ENCODE data around the gene FAM72C. TPM values are rescaled to one million over a fixed set of nuclear protein-coding genes. Genes with fewer than 3 reads are reported as not detected.
"Not testable (repeated sequence)": the region's sequence is repeated elsewhere in the genome, so short reads cannot be mapped to it uniquely, and the experiment has no call there.

Gene FAM72C
- total RNA-seq, 1 donor from 2014 or later = 0.20 TPM

DNA sequence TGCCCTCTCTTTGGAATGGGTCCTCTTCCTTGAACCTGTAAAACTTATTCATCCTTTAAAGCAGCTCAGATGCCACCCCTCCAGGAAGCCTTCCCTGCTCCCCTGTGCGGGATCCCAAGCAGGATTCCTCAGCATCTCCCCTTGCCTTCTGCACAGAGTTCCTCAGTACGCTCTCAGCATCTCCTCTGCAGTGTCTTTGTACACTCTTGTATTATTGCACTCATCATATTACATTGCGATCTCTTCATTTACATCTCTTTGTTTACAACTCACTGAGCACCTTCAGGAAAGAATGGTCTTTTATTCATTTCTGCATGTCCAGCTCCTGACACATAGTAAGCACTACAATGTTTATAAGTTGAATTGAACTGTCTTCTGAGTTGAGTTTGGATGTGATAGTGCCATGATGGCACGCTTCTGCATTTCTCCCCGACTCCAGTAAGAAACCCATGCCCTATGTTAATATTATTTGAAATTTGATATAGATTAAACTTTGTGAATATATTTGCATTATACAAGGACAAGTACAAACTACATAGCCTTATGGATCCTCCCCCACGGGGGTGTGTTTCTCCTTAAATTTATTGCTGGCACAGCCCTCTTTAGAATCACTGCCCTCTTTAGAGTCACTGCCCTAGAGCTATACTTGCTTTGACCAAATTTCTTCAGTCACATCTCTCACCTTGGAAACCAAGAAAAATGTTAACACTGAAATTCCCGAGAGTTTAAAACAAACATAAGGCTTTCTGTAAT is 13.1 kb upstream of the FAM72C start:
- DNase-seq (ENCODE audit: low read depth in 2 of 2) = not testable (repeated sequence)

DNA sequence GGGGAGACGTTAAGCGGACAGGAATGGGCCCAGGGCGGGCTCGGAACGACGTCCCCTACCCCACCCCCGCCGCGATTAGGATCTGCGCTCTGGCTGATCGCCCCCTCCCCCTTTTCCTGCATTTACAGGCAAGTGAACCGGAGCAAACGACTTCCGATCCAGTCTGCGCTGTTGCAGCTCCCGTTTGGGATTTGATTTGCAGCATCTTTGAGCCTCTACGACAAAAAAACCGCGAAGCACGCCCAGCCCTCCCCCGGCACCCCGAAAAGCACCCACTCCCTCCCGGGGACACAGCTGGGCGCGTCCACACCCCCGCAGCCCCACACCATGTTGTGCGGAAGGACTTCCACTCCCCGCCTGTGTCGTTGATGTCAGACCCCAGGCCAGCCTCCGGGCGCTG is 2.6 kb upstream of the FAM72C start:
- DNase-seq (ENCODE audit: low read depth in 2 of 2) = peak; percentile 14 to 39

DNA sequence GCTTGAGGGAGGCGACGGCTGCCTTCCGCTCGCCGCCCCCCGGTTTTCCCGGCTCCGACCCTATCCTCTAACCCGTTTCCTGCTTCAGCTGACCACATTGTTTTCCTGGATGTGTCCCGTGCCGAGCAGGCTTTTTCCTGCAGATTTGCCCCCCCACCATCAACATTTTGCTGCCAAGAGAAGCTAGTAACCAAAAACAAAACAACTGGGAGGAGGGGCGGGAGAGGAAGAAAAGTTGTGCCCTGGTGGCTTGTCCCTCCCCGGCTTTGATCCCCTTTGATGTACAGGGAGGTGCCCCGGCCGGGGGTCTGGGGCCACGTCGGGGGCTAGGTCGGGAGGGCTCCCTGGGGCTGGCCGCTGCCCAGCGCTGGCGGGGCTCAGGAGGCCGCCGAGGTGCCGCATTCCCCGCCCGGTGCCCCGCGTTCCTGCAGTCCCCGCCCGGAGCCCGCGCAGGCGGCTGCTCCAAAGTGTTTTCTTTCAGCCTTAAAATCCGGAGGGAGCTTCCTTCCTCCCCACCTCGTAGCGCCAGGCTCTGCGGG is 2.2 kb upstream of the FAM72C start:
- not testable (repeated sequence) for DNase-seq (ENCODE audit: low read depth in 2 of 2)

DNA sequence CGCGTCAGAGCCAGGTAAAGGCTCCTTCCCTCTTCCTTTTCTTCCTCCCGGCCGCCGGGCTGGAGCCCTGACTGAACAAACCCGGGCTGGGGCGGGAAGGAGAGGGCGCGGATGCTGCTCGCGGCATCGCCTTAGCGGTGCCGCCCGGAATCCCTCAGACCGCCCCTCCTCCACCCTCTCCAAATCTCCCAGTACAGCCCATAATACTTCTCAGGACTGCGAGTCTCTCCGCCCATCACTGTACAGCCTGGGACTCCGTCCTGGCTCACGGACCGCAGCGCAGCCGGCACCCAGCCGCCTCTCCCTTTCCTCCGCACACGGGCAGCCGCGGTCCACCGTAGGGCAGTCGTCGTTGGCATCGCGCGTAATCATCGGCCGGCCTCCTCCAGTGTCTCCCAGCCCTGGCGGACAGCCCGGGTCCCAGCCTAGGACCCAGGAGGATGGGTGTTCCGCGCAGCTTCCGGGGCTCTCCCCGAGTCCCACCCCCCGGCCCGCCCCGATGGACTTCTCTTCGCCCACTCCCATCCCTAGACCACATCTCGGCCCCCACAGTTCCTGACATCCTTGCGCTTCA is 1.1 kb upstream of the FAM72C start:
- DNase-seq (ENCODE audit: low read depth in 2 of 2) = not testable (repeated sequence)

DNA sequence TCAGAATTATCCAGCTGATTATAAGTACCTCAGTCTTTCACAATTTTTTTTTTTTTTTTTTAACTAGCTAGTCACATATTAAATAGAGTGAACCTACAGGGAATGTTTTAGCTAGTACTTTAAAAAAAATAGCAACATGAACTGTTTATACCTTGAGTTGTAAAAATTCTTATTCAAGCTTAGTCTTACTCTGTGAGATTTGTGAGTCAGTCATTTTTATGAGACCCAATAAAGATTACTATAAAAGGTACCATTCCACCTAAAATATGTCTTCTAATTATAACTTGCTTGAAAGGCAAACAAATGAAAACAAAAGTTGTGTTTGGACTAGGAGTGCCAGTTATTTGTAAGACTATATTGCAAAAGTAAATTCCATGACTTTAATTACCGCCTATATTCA is 5.9 kb downstream of the FAM72C start:
- DNase-seq (ENCODE audit: low read depth in 2 of 2) = not testable (repeated sequence)

DNA sequence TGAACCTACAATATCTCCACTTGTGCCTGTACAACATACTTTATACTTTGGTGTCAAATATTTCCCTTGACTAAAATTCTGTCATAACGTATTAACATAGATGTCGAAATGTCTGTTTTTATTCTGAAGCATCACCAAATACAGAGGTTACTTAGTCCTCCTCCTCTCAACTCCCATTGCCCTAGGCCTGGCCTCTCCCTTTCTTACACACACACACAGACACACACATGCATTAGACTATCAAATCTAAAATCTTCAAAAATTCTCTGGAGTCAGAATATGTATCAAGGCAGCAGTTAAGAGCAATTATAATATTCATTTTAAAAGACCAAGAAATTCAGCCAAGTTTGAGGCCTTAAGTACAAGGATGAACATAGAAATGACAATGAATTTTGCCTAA is 7.5 kb downstream of the FAM72C start:
- DNase-seq (ENCODE audit: low read depth in 2 of 2) = not testable (repeated sequence)

DNA sequence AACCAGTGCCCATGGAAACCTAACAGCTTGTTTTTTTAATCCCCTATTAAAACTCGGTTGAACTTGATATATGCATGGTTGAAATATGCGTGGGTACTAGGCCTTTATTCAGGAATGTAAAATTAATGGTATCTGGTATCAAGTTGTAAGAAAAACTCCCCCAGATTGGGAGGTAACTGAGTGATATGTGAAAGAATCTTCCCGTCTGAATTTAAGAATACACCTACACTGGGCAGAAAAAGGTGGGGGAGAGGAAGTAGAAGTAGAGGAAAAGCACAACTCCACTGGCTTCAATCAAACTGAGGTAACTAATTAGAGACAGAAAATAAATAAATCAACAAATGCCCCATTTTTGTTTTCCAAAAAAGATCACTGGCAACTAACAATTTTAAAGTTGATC is 15.9 kb downstream of the FAM72C start:
- not testable (repeated sequence) for DNase-seq (ENCODE audit: low read depth in 2 of 2)

DNA sequence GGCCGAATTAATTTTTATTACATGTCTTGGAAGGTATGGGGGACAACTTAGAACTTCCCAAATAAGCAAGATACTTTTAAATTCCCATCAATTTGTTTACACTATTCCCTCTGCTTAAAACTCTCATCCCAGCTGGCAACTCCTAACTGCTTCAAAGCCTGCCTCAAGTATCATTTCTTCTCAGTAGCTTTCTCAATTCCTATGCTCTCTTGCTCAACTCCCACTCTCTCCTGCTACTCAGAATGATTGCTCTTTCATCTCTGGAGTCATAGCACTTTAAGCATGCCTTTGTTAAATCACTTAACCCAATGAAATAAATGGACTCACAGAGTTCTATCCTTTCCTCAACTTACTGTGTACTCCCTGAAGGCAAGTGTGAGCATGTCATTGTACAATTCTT is 18.9 kb downstream of the FAM72C start:
- not testable (repeated sequence) for DNase-seq (ENCODE audit: low read depth in 2 of 2)

DNA sequence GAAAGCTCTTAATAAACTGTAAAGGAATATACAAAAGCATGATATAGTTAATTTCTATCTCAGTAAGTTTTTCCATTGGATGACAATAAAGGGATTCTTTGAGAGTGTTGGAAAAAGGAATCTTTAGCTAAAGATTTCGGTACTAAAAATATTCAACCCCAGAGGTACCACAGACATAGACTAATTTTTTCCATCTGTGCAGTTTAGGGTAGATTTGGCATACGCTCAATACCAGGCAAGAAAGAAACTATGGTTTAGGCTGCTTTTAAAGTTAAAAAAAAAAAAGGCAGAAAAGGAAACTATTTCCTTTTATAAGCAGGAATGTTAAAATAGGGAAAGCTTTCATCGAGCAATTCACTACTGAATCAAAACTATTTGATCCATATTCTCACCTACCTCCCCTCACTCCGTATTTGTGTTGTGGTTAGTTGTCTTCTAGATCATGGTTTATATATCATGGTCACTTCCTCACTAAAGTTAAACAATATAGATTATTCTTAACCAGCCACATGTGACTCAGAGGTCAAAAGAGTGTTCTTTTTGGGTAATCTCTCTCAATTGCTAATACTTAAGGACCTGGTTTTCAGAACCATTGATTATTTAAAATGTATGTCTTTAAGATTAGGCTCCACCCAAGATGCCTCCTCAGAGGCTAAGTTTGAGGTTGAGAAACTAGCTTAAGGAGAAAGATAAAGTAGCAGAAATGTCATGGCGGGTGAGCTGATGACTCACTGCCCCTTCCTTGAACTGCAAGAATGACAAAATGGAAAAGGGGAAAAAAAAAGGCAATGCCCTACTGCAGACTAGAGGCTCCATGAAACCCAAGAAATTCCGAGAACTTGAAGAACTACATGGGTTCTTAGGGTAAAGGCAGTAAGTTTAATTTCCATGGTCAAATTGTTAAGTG is 20.0 kb downstream of the FAM72C start:
- DNase-seq (ENCODE audit: low read depth in 2 of 2) = not testable (repeated sequence)

DNA sequence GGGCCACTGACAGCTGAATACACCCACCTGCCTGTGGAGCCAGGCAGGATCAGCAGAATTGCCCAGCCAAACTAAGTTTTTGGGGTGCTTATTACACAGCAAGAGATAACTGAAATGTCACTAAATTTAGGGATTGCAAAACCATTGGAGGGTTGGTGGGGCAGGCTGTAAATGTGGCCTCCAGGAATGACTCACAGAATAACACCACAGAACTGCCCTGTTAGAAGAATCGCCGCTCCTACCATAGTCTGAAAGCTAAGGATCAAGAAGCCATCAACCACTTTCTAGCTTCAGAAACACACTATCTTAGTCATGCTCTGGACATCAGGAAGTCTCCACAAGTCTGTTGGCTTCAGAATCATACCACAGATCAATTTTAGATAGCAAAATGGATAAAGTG is 24.0 kb downstream of the FAM72C start:
- DNase-seq (ENCODE audit: low read depth in 2 of 2) = not testable (repeated sequence)

DNA sequence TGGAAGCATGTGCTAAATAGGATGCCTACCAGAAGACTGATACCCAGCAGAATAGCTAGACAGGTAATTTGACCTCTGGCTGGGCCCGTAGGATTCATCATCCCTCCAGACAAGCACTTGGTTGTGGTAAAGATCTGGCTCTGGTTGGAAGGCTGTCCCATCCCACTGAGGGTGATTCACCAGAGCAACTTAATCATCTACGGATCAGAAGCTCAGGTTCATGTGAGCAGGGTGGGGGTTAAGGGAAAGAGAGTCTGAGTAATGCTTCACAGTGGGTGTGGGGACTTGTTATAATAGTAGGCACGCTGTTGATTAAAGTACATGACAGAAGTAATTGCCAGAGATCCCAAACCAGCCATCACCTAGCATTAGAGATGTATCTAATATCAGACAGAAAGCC is 26.5 kb downstream of the FAM72C start:
- not testable (repeated sequence) for DNase-seq (ENCODE audit: low read depth in 2 of 2)

DNA sequence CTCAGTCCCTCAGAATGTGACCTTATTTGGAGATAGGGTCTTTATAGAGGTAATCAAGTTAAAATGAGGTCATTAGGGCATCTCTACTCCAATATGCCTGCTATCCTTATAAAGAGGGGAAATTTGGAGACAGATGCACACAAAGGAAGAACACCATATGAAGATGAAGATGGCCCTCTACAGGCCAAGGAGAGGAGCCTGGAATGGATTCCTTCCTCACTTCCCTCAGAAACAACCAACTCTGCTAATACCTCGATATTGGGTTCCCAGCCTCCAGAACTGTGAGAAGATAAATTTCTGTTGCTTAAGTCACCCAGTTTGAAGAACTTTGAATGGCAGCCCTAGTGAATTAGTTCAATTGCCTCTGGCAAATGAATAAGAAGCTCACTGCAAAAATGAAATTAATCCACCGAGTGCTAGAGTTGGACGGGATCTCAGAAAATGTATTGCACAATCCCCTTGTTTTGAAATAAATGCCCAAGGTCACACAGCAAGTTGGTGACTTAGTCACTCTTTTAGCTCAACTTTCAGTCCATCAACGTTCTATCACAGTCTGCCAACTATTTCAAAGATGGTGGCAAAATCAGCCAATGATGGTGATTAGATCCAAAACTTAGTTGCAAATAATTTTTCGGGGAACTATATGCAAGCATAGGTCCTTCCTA is 27.1 kb downstream of the FAM72C start:
- not testable (repeated sequence) for DNase-seq (ENCODE audit: low read depth in 2 of 2)

DNA sequence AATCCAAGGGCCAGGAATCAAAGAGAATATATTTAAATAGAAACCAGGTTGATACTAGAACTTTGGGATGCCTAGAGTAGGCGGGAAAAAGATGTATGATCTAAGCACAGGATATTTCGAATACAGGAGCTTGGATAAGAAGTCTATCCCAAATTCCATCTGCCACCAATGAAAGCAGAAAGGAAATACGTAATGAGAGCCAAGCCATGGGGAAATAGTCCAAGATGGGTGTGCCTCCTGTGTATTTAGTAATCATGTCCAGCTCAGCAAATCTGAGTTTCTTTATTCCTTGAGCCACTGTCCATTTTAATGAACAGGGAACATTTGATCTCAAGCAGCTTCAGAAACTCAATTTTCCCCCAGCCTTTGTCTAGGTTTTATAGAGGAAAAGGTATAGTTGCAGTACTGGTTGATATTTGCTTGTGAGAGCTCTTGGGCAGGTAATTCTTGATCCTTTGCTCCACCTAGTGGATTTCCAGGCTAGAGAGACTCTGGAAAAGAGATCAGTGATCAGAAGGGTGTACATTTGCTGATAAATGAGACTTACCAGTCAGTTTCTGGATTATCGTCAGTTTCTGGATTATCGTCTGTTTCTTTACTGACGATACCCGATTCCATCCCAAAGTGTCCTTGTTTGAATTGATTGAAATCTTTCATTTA is 28.3 kb downstream of the FAM72C start:
- DNase-seq (ENCODE audit: low read depth in 2 of 2) = not testable (repeated sequence)

DNA sequence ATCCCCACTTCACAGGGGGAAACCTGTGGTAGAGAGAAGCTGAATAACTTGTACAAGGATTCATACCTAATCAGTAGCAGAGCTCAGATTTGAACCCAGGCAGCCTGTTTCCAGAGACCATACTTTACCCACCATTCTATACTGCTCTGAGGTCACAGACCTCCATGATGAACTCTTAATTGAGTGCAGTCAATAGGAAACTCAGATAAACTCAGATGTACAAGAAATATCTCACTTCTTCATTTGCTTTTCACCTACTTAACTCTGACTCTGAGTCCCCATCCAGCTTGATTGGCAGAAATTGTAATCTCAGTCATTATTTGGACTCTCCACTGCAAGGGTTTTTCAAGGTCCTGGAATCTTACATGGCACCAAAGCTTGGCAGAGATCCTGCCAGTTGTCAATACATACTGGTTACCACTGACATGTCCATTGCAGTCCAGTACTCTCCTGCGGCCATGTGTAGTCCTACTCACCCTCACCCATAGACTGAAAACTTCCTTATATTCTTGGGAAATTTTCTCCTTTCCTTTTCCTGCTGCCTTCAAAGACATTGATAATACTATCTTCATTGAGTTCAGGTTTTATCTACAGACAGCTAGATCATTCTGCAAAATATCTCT is 29.4 kb downstream of the FAM72C start:
- not testable (repeated sequence) for DNase-seq (ENCODE audit: low read depth in 2 of 2)

DNA sequence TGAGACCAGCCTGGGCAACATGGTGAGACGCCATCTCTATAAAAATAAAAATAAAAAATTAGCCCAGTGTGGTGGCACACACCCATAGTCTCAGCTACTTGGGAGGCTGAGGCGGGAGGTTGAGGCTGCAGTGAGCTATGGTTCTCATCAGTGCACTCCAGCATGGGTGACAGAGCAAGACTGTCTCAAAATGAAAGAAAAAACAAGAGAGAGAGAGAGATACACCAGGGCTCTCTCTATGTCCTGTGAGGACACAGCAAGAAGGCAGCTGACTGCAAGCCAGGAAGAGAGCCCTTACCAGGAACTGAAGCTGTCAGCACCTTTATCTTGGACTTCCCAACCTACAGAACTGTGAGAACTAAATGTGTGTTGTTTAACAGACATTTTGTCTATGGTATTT is 32.1 kb downstream of the FAM72C start:
- DNase-seq (ENCODE audit: low read depth in 2 of 2) = not testable (repeated sequence)

DNA sequence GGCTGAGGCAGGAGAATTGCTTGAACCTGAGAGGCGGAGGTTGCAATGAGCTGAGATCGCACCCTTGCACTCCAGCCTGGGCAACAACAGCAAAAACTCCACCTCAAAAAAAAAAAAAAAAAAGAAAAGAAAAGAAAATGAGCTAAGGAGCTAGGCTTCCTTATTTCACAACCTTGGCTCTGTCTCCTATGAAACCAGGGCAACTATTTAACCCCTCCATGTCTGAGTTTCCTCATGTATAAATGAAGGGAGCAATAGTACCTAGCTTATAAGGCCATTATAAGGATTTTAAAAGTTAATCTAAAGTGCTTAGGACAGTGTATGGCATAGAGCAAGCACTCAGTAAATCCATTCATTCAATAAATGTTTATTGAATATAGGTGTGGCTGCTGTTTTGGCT is 32.9 kb downstream of the FAM72C start:
- not testable (repeated sequence) for DNase-seq (ENCODE audit: low read depth in 2 of 2)

DNA sequence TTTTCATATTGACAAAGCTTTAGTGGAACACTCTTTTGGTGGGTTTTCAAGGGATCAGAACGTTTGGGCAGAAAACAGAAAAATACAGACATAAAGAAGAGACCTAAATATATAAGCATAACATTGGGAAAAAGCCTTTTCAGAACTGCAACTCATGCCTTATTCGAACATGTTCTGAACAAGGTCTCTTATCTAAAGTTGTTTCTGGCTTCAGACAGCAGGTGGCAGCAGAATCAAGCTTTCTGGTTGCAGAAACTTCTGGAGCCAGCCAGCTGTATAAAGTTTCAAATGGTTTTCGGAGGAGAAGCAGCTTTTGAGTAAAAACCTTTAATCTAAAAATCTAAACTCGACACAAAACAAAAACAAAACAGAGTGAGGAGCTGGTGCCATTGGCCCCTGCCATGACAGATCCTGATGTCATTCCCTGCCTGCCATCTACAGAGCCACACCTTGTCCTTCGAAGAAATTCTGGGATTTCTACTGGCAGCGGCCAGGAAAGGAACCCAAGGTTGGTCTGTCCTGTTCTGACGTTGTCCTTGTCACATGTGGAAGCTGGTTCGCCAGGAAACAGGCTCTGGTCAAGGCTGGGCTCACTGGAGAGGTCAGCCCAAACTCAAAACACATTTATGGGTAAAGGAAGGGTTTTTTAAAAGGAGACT is 35.2 kb downstream of the FAM72C start:
- DNase-seq (ENCODE audit: low read depth in 2 of 2) = peak; percentile 32 to 50

DNA sequence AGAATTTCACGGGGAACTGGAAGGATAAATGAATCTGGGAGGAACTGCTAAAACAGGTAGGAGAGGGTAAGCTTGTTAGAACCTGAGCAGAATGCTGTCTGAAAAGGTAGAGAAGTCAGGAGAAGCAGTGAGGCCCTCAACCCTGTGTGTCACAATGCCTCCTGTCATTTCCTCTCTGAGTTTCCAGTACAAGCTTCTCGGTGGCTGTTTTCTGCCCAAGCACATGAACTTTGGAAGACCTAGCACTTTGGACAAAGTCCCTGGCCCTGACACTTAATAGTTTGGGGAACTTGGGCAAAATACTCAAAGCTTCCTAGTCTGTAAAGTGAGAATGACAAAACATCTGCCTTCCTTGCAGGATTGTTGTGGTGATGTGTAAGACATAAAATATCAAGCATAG is 52.7 kb downstream of the FAM72C start:
- DNase-seq (ENCODE audit: low read depth in 2 of 2) = not testable (repeated sequence)

DNA sequence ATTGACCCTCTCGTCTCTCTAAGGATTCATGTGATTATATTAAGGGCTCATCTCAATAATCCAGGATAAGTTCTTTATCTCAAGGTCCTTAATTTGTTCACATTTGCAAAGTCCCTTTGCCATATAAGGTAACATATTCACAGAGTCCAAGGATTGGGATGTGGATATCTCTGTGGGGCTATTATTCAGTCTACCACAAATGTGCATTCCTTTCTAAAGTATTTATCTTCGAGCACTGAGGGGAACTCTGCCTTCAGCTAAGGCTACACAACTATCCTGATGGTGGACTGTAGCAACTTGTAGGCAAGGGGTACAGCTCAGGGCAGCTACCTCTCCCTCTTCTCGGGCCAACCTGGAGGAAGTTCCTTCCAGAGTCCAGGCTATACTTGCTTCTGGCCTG is 53.2 kb downstream of the FAM72C start:
- not testable (repeated sequence) for DNase-seq (ENCODE audit: low read depth in 2 of 2)

DNA sequence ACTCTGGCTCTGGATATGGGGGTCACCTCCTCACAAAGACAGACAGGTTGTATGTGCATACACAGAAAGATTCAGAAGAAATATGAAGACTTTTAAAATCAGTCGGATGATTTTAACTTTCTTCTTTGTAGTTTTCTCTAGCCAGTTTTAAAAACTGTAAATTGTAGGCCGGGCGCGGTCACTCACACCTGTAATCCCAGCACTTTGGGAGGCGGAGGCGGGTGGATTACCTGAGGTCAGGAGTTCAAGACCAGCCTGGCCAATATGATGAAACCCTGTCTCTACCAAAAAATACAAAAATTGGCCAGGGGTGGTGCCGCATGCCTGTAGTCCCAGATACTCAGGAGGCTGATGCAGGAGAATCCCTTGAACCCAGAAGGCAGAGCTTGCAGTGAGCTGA is 58.1 kb downstream of the FAM72C start:
- not testable (repeated sequence) for DNase-seq (ENCODE audit: low read depth in 2 of 2)
